GM12874 (cell line): ENCODE data around the gene SMOC2.

ENCODE experiments used
- CTCF ChIP-seq: IDR thresholded peaks from 2 replicates; pipeline ENCODE4 v1.5.1; 2011; ENCODE audit warnings: low read depth, mild to moderate bottlenecking, control low read depth, low read length, moderate library complexity; ENCODE audit not compliant: insufficient read depth

Gene SMOC2

DNA sequence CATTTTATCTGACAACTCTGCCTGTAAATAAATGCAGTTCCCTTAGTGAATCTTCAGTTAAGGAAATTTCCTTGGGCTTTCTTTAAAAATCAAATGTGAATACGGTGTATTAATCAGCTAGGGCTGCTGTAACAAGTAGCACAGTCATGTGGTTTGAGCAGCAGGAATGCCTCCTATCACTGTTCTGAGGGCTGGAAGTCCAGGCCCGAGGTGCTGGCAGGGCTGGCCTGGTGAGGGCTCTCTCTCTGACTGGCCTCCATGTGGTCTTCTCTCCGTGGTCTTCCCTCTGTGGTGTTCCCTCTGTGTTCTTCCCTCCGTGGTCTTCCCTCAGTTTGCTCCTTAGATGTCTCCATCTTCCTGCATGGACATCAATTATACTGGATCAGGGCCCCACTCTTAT lies 124.1 kb downstream of the SMOC2 start:
- TF ChIP-seq CTCF = no peak

DNA sequence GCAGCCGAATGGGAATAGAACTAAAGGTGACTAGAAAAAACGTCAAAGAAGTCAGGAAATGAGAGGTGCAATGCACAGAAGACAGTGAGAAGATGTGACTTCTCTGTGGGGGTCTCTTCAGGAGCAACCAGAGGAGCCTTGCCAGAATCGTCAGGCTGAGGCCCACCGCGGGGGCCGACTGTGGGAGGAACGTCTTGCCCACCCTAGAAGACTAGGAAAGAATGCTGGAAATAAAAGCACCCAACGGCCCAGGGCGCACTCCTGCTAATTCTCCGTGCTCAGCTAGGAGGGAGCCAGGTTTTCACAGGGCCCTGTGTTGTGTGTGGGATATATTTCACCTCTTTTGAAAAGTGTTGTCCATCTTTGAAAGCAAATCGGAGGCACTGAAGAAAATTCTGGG lies 129.2 kb downstream of the SMOC2 start:
- no peak for TF ChIP-seq CTCF

DNA sequence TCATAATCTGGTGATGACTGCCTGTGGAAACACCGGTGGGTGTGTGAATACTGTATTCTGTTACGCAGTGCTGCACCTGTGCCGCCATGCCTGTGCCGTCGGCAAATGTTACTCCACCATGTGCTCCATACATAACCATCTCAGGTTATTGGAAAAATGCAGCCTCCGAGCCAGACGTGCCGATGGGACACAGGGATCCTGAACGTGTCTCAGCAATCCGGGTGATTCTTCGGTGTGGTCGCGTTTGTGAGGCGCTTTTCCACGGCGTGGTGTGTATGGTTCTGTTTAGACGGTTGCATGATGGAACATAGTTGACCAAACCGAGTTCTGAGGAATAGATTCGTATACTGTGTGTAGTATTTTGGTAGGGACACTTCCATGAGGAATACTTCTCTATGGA lies 130.3 kb downstream of the SMOC2 start:
- no peak for TF ChIP-seq CTCF

DNA sequence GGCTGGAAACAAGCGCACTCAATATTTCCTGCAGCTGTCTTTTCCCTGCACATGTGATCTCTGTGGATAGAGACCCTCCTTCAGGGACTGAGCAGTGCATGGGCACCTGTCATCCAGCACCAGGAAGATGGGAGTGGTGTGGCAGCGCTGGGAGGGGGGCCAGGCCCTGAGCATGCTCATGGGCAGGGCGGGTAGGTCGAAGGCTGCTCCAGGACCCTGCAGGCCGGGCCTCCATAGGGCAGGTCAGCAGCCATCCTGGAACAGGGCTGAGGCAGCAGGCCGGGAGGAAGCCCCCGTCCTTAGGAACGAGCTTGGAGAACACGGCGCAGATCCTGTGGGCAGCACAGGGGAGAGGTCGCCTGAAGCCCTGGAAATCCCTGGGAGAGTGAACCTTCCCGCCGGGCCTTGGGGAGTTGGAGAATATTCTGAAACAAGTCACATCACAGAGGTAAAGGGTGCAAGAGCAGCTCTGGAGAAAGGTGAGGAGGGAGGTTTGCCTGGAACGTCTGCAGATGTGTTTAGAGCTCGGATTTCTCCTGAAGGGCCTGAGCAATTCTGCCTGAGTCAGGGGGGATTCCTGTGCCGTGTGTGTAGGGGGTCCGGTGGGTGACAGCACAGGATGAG lies 133.2 kb downstream of the SMOC2 start:
- TF ChIP-seq CTCF = no peak

DNA sequence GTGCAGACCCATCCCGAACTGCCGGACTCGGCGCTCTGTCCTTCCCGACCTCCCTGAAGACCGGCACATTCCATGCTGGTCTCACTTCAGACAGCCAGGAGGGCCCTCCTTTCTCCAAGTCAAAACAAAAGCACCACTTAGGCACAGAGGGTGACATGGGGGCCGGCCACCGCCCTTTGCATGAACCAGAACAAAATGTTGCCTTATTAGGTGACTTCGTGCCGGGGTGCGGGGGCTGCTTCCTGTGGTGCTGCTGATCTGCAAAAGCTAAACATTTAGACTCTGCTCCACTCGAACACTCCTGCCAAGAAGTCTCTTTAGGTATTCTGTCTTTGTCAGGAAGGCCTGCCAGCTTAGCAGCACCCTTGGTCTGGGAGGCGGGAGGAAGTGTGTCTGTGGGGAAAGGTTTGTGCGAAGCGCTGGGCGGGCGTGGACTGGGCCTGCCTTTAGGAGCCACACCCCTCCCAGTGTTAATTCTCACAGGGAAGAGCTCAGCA lies 133.8 kb downstream of the SMOC2 start:
- no peak for TF ChIP-seq CTCF

GRCh38 chr6:168575346-168576098 lies 134.5 kb downstream of the SMOC2 start:
- TF ChIP-seq CTCF = no peak

DNA sequence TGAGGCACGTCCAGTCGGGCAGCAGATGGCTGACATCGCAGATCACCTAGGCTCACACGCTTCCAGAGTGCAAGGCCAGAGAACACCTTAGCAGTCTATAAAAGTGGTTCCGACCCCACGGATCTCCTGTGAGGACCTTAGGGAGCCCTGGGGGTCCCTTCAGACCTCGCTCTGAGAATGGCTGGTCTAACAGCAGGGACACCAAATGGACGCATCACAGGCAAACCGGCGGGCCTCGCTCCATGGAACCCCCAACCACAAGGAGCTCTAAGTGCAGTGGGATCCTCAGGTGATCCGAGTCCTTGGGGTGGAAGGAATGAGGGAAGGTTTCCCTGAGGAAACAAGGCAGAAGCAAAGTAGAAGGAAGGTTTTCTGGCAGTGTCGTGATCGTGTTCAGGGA lies 135.4 kb downstream of the SMOC2 start:
- TF ChIP-seq CTCF = no peak
